Measurements from ENCODE around the gene MYF5.
"Not testable (repeated sequence)": the region's sequence is repeated elsewhere in the genome, so short reads cannot be mapped to it uniquely, and the experiment has no call there.

The MYF5 gene

DNA sequence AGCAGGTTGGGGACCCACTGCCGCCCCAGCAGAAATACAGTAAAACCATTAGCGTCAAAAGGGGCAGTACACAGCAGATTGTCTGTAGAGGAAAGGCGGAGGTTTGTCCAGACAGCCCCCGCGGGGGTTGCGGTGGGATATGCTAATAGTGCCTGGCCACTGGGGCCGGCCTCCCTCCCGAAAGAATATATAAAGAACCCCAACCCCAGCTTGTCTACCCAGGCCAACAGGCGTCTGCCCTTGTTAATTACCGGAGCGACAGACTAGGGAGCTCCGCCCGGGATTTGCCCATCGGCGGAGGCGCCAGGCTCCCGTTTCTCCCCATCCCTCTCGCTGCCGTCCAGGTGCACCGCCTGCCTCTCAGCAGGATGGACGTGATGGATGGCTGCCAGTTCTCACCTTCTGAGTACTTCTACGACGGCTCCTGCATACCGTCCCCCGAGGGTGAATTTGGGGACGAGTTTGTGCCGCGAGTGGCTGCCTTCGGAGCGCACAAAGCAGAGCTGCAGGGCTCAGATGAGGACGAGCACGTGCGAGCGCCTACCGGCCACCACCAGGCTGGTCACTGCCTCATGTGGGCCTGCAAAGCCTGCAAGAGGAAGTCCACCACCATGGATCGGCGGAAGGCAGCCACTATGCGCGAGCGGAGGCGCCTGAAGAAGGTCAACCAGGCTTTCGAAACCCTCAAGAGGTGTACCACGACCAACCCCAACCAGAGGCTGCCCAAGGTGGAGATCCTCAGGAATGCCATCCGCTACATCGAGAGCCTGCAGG, at the start of gene MYF5:
MYF5 (plus strand) TSS at position 217 of the 774 bp plus-strand sequence; CDS start at position 369, 152 bp downstream.
- DNase-seq = no peak

DNA sequence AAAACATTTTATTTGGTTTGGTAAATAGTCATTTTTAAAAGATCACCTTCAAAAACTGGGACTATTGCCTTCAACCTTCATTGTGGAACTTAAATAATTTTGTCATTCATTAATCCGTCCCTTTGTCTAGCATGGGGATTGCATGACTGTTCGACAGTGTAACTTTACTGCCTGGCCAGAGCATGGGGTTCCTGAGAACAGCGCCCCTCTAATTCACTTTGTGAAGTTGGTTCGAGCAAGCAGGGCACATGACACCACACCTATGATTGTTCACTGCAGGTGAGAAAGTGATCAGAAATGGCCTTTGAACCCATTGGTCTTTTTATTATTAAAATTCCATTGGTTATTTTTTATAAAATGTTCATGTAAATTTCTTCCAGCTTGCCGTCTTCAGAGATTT, 46.5 kb upstream of the MYF5 start:
- DNase-seq = no peak

DNA sequence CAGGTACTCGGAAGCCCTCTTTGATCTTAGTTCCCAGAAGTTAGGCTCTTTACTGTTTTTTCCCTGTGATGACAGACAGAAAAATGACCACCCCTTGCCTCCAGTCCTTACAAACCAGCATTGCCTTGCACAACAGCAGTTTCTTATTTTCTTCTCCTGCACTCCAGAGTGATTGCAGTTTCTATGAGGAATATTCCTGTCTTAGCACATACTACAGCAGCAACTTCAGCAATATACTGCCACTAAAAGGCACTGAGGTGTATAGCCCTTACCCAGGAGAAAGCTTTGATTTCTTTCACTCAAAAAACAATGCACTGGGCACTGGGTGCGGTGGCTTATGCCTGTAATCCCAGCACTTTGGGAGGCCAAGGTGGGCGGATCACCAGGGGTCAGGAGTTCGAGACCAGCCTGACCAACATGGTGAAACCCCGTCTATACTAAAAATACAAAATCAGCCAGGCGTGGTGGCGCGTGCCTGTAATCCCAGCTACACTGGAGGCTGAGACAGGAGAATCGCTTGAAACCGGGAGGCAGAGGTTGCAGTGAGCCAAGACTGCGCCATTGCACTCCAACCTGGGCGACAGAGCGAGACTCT, 40.6 kb upstream of the MYF5 start:
- DNase-seq = not testable (repeated sequence)

DNA sequence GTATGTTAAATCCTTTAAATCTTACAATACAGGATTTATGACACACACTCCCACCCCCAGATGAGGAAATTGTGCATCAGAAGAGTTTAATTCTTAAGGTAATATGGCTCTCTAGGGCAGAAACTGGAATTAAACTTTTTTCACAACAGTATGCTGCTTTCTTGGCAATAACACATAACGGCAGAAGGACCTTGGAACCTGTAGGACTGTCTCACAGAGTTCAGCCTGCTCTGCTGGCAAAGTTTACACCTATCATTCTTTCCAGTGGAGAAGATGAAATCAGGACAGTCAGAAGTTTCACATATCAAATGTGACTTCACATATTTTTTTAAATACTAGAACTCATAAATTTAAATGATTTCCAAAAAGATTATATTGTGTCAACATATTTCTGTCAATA, 39.9 kb upstream of the MYF5 start:
- no peak for DNase-seq

DNA sequence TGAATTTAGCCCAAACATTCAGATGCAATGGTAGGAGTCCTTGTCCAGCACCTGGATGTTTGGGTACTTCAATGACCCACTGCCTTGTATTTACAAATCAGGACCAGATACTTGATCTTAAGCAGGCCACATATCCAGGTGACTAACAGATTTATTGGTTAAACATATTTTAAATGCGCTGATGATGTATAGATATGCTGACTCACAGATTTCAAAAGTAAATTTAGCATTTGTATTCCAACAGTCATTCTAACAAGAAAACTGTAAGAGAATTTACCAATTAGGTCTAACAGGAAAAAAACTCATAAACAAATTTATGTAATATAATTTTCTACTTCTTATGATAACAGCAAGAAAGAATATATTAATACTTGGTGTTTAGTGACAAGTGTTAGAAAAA, 38.7 kb upstream of the MYF5 start:
- no peak for DNase-seq

DNA sequence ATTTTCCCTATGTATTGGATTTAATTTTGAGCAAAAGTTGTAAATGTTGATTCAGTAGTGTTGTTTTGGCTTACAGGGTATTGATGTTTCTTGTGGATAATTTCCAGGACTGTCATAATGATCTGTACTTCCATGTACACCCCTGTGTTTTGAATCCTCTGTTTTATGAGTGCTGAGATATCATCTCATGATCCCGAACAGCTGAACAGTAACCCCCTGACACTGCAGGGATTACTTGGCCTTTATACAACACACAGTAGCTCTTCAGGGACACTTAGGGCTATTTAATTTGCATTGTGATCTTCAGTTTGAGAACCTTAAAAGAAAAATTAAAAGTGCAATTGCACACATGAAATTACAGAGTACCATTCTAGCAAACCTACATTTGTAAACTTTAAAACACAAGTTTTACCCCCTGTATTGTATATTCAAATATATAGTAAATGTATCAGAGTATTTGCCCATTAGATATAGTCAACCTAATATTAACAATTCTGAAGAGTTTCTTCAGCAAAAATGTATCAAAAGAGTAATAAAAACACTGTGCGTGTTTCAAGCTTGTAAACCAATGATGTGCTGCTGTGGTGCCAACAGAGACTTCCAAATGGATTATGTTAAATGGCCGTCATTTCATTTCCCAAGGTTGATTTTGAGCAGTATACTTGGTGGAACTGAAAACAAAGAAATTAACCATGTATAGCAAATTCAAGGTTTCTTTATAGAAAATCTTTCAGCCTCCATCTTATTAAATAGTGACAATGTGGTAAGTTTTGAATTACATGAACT, 37.2 kb upstream of the MYF5 start:
- no peak for DNase-seq

DNA sequence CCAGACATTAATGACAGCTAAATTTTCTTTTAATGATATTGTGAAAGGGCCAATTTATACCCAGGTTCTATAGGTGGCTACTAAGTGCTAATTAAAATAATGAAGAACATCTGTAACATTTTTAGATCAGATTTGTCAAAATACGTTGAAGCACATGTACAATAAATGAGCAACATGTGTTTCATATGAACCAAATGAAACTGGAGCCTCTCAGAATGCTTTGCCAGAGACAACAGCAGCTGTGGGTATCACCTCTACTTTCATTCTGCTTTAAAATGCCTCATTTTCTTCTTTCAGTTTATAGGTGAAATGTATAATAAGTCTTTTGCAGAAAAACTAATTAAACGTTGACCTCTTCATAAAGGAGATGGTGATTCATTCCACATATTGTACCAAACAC, 35.4 kb upstream of the MYF5 start:
- no peak for DNase-seq

DNA sequence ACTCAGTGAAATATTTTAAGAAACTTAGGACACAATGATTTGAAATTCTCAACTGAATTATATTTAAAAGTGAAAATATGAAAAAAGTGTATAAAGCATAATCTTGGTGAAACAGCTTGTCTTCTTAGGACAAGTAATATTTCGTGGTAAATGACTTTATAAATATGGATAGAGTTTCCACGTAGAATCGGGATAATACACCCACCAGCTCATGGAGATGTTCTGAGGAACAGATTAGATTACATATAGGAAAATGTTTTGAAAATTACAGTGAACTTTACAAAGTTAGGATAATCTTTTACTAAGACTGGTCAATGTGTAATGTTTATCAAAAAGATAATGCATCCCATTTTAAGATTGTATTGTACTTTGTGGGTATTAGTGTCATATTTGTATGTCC, 34.9 kb upstream of the MYF5 start:
- no peak for DNase-seq

DNA sequence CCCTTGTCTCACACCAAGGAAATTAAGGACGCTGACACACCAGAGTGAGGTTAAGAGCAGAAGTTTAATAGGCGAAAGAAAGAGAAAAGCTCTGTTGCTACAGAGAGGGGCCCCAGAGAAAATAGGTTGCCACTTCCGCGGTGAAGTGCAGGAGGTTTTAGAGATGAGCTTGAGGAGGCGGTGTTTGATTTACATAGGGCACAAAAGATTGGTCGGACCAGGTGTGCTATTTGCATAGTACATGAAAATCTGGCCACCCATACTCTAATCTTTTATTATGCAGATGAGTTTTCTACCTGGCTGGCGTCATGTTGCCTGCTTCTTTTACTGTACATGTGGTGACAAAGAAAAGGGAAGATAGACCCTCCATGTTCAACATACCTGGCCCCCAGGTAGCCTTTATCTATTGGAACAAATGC, 32.6 kb upstream of the MYF5 start:
- no peak for DNase-seq

DNA sequence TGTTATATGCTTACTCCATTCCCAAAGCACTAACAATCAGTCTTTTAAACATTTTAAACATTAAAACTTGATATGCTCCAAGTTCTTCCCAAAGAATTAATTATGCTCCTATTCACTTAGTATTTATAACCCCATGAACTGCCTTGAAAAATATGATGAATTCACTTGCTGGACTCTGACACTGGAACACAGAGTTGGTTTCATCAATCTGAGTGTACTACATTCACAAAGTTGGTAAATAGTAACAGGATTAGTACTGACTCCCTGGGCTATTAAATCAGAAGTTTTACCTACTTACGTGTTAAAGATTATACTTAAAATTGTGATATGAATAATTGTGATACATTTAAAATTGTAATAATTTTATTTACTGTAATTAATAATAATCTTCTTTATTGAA, 26.6 kb upstream of the MYF5 start:
- DNase-seq = no peak

DNA sequence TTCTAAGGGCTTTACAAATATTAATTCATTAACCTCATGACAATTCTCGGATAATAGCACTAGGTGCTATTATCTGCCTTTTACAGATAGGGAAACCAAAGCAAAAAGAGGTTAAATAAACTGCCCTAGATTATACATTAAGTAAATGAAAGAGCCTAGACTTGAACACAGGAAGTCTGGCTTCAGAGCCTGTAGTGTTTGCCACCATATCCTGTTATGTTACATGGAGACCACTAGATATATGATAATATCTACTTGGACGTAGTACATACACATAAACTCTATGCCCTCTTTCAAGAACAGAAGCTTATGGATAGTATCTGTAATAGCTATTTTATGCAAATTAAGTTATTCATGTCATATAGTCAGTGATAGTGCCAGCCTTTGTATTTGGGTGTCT, 26.2 kb upstream of the MYF5 start:
- no peak for DNase-seq

DNA sequence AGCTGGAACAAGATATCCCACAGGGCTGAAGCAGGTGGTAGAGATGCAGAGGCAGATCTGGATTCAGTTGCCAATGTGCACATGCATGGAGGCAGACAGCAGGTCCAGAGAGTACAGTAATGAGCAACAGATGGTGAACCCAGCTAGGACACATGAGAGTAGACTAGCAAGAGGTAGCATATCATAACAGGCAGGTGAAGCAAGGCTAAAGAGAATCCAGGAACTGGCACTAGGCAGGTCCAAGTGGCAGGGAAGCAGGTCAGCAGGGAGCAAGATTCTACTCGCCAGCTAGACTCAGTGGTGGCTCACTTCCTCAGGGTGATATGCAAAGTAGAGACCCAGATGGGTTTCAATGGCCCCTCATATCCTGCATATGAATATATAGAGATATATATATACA, 24.6 kb upstream of the MYF5 start:
- DNase-seq = no peak

DNA sequence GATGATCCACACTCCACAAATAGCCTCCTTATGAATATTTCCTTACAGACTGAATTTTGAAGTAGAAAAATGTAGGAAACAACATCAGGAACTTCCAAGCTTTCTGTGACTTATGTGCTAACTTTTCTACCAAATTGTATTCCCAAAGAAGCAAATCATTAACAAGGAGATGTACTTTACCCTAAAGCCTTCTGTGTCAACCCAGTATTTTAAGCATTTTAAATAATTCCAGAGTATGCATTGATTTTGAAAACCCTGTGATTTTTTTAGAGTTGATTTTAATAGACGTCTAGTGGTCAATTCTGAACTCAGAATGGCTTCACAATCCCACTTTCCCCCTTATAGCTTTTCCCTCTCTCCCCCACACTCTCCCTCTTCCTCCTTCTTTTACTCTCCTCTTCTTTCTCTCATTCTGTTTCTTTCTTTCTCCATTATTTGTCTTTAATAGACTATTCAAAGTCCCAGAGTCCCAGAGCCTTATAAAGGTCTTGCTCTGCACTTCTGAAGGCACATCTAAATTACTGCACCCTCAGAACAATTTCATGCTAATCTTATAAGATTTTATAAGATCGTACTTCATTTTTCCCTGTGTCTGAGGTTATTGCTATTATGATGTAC, 19.3 kb upstream of the MYF5 start:
- no peak for DNase-seq

DNA sequence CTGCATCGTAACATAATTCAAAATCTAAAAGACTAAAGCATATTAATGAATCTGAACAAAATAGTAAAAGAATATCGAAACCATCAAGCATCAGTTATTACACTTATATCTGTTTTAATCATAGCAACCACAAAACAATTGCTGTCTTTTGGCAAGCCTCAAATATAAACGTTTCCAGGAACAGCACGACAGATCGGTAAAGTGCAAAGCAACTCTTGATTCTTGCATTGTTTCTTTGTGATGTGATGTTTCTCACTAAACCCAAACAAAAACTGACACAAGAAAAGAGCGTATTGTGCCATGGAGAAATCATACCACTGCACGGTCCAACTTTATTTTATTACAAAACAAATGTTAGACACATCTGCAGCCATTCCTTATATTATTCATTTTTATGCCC, 18.5 kb upstream of the MYF5 start:
- DNase-seq = no peak

DNA sequence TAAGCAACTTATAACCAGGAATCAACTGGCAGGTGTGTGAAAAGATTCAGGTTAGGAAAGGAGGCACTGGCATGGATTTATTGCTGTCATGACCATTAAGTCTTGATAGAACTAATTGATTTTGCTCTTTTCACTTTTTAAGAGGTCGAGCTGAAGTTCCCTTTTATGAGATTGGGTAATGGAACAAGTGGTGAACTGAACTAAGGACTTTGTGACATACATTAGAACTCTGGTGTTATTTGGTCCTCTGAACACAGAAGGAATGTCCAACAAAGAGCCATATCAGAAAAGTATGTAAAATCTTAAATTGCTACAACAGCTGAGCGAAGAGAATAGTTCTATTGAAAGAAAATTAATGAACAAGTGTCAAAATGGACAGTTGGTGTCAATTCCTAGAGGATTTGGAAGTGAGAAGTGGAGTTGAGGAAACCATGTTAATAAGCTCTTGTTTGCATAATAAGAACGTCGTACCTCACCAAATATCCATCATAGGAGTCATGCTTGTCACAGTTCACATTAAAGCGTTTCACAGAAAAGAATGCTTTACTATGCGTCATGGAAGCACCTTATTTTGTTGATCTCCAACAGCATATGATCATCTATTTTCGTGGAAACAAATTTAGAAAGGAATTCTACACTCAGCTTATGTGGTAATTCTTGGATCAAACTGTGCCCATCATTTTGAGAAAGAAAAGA, 17.7 kb upstream of the MYF5 start:
- no peak for DNase-seq

DNA sequence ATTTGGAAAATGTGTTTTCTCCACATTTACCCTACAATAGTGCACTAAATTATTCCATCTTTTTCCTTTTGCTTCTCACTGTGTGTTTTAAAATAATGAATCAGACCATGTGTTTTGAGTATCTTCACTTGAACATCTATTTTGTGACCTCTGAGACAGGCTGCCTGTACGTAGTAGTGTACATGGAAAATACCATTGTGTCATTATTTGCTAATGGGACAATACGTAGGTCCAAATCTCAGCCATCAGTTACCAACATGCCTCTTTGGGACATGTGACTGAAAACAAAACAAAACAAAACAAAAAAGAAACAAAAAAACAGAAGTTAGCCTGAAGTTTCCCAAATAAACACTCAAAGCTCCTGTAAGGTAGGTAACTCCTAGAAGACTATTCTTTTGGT, 16.4 kb upstream of the MYF5 start:
- no peak for DNase-seq

DNA sequence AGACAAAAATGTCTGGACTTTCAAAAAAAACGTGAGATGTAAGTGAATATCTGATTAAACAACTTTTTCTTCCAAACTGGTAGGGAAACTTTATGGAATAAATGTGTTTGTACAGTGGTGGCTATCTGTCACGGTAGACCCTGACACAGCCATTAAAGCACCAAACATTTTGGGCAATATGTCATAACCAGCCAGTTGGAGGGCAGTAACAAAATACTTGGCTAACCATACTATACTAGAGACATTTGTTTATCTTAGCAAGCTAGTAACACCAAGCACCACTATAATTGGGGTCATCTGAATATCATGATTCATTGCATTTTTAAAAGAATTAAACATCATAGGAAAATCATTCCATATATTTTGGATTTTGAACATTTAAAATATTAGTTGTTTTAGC, 15.3 kb upstream of the MYF5 start:
- DNase-seq = no peak

DNA sequence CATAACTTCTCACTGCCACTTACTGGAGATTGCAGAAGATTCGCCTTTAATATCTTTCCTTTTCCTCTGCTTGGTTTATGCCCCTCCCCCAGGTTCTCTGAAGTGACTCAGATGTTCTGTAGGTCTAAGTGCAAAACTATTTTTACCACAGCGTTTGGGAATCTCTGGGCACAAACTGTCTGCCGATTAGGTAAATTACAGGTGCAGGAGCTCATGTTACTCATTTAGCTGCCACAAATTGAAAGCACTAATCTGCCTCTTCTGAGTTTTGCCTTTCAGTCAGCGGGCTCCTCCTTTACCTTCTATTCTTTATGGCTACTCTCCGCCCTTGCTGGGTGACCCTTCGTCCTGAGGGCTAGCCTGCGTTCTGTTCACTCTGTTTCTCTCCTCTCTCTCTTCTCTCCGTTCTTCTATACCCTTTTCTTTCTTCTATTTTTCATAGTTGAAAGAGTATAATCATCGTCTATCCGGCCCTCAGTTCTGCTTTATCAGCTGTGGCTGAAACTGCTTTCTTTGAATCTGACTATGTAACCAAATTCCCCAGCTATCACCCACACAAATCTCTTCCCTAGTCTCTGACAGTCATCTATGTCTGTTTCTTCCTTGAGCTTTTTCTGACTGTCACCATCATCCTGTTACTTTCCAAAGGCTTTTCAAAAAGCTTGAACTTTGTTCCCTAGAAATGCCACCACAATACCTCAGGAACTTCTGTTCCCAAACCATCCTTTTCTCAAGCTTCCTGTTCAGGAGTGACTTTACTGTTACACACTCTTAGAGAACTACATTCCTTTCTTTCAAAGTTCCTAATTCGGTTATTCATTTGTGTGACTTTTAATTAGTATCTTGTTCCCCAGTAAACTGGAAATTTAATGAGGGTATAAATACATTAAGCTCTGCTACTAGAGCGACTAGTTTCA, 13.6 kb upstream of the MYF5 start:
- no peak for DNase-seq

DNA sequence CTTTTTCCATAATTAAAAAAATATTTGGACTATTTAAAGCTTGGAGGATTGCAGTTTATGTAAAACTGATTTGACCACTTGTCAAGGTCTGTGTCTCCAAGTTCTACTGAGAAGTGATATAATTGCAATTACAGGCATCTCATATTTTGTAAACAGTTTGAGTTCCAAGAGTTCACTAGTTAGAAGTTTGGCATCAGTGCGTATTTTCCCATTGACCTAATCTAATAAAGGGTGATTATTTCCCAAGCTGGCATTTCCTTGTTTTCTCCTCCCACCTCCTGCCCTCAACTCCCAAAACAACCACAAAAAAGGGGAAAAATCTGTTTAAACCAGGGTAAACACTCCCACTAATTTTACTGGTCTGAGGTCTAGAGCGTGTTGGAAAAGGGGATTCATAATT, 12.3 kb upstream of the MYF5 start:
- DNase-seq = no peak

DNA sequence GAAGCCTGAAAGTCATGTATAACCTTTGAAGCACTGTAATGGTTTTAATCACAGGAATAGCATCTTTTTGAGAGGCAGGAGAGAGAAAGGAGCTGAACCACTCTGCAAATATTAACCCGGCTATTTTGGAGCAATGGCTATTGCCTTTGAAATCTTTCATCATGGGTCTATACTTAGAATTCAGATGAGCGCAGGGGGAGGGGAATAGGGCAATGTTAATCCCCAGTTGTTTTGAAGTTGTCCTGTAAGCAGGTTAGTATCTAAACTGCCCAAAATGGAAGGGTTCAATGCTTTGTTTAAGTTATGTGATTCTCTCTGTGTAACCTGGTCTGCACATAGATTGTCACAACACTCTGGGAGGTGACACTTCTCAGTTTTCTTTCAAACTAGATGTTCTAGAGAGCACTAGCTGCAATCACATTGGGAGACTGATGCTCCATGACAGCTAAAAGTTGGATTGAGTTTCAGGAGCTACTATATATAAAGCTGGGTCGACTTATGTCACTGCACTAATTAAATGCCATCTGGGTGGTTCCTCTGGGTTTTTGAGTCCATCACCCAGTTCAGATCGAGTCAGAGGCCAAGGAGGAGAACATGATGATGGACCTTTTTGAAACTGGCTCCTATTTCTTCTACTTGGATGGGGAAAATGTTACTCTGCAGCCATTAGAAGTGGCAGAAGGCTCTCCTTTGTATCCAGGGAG, 9.4 kb upstream of the MYF5 start, which contains the start of gene MYF6:
MYF6 (plus strand) TSS at position 509 of the 704 bp plus-strand sequence; CDS start at position 595, 86 bp downstream.
- no peak for DNase-seq

DNA sequence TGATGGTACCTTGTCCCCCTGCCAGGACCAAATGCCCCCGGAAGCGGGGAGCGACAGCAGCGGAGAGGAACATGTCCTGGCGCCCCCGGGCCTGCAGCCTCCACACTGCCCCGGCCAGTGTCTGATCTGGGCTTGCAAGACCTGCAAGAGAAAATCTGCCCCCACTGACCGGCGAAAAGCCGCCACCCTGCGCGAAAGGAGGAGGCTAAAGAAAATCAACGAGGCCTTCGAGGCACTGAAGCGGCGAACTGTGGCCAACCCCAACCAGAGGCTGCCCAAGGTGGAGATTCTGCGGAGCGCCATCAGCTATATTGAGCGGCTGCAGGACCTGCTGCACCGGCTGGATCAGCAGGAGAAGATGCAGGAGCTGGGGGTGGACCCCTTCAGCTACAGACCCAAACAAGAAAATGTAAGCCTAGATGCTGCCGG, 8.9 kb upstream of the MYF5 start:
- no peak for DNase-seq
